NOMO-1 (cell line): ENCODE measurements around the gene PRKRA.
"Not testable (repeated sequence)": the region's sequence is repeated elsewhere in the genome, so short reads cannot be mapped to it uniquely, and the experiment has no call there.

ENCODE experiments used
- DNase-seq, 2 experiments: peaks; one replicate each; lab custom pipeline; 2025; ENCODE audit not compliant: unreplicated experiment in 2 of 2; lab: John Stamatoyannopoulos, UW

PRKRA gene

GRCh38 chr2:178469219-178469849 lies 18.4 kb upstream of the PRKRA start:
- DNase-seq: no peak

GRCh38 chr2:178457390-178457886 lies 6.5 kb upstream of the PRKRA start:
- no peak for DNase-seq

DNA sequence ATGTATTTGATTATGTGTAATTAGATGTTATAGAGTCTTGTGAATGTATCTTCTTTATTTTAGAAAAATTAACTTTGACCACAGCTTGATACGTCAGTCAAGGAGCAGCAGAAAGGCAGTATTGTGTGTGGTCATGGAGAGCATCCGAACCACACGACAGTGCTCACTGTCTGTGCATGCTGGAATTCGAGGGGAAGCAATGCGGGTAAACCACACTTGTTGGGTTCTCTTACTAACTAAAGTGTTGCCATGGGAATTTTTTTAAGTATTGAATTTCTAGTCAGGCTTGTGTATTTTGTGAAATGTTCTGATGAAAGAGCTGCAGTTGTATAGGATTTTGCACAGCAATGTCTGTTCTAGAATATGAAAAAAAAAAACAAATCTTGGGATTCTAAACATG lies 5.0 kb upstream of the PRKRA start:
- no peak for DNase-seq

DNA sequence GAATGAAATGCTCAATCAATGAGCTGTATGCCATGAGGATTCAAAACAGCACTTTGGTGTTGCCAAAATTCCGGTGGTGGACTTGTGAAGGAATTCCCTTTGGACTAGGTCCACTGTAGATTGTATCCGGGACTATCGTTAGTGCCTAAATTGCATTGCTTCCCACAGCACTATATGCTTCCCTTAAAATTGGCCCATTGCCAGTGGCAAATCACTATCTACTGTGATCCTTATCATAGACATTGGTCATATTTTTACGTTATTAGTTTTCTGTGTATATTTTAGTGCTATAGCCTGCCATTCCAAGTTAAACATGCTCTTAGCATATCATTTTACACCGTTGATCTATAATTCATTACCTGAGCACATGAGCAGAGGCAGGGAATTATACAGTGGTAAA lies 1.9 kb upstream of the PRKRA start:
- no peak for DNase-seq

DNA sequence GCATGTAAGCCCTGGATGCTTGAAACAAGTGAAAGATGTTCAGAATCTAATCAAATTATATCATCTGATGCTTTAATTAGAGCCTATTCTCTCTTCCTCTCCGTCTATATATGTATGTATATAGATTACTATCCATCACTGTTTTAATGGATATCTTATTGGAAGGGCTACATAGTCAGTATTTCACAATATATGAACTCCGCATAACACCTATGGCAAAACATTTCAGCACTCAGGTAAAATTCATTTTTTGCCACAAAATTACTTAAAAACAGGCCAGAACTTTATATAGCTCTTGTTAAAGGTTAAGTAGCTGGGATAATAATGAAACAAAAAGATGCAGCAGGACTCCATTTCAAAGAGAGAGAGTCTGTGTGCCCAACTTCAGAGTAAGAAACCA lies 1.4 kb upstream of the PRKRA start:
- no peak for DNase-seq

- DNase-seq: no peak
Observed at GRCh38 chr2:178450524-178450773, 526 bp downstream of the PRKRA start.

- DNase-seq: peak in 1 of 2 experiments; percentile 23
Observed at GRCh38 chr2:178449700-178450523, 1.1 kb downstream of the PRKRA start.

DNA sequence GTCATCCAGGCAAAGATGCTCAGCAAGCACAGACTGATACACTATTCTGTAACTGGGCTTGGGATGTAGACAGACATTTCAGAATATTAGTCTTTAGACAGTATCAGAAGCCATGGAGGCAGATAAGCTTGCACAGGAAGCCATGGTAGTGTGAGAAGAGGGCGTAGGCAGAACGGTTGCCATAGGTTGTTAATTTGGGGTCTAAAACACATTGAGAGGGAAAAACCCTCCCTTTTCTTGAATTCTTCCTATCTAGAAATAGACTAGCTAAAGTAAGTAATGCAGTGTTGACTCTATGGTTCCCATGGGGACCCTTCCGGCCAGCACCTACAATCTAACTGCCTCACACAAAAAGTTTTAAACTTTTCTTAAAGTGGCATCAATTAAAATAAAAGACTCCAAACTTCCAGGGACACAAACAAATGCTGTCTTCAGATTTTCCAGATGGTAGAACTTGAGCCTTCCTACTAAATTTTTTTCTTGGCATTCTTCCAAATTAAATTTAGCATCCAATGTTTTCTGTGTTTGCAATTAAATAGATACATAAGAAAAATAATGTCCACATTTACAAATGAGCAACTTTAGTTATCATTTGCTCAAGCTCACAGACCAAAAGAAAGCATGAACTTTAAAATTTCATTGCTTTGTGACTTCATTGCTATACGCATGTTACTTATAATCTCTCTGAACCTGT lies 1.9 kb downstream of the PRKRA start:
- DNase-seq: no peak

DNA sequence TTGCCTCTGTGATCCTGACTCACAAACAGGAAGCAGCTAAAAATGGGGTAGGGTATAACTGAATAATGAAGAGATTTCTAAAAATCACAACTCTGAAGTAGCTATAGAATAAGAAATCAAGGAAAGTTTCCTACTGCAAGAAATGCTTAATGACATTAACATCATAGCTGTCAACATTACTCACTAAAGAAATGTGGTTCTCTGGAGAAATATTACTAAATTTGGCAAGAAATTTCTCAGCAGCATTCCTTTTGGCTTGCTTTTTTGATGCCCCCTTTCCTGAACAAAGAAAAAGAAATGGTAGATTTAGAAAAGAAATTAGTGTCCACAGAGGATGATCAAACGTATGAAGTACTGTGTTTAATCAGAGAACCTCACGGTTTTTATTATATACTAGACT lies 9.5 kb downstream of the PRKRA start:
- no peak for DNase-seq

DNA sequence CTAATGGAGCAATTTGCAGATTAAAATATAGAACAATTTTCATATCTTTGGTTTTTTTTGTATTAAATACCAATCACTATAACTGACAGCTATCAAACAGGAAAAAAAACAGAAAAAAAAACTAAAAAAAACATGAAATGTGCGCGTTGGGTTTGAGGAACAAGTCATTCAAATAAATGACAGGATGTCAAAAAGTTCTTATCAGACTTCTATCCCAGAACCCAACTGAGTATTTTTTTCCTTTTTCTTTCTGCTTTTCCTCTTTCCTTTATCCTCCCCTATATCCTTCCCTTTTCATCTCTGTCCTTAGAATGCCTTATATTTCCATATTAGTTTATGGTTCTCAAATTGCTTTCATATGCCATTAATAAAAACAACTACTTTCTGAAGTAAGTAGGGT lies 14.3 kb downstream of the PRKRA start:
- no peak for DNase-seq

GRCh38 chr2:178429336-178429735 lies 21.6 kb downstream of the PRKRA start:
- no peak for DNase-seq

GRCh38 chr2:178428396-178428806 lies 22.6 kb downstream of the PRKRA start:
- DNase-seq: no peak

GRCh38 chr2:178427458-178427857 lies 23.5 kb downstream of the PRKRA start:
- no peak for DNase-seq

- no peak for DNase-seq
Observed at GRCh38 chr2:178426388-178426787, 24.6 kb downstream of the PRKRA start.

DNA sequence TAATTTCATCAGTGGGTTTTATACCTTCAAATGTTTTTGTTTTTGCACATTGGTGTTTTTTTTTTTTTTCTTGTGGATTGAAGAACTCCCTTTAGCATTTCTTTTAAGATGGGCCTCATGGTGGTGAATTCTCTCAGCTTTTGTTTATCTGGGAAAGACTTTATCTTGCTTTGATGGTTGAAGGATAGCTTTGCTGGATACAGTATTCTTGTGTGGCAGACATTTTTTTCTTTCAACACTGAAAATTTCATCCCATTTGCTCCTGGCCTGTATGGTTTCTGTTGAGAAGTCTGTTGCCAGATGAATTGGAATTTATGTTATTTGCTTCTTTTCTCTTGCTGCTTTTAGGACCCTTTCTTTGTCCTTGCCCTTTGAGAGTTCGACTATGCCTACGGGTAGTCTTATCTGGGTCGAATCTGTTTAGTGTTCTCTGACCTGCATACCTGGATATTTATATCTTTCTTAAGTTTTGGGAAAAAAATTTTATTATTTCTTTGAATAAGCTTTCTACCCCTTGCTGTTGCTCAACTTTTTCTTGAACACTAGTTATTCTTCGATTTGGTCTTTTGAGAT lies 25.6 kb downstream of the PRKRA start:
- DNase-seq: no peak

DNA sequence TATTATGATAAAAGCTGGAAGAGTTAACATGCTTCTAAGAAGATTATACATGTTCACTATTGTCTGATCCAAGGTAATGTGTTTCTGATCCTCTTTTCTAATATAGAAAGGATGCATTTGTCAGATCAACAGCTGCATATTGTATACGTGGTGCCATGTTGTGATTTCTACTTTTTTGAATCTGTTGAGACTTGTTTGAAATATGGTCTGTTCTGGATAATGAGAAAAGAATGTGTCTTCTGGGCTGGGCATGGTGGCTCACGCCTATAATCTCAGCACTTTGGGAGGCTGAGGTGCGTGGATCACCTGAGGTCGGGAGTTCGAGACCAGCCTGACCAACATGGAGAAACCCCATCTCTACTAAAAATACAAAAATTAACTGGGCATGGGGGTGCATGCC lies 27.2 kb downstream of the PRKRA start:
- not testable (repeated sequence) for DNase-seq

- no peak for DNase-seq
Observed at GRCh38 chr2:178422097-178422496, 28.9 kb downstream of the PRKRA start.

DNA sequence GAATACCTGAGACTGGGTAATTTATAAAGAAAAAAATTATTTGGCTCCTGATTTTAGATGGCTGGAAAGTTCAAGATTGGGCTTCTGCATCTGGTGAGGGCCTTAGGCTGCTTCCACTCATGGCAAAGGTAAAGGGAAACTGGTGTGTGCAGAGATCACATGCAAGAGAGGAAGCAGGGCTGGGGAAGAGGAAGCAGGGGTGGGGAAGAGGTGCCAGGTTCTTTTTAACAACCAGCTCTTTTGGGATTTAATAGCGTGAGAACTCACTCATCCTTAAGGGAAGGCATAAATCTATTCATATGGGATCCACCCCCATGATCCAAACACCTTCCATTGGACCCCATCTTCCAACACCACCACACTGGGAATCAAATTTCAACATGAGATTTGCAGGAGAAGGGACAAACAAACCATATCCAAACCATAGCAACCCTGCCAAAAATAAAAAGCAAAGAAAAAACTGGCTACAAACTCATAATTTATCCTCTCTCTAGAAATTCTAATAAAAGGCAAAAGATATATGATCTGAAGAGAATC lies 30.4 kb downstream of the PRKRA start:
- peak in 1 of 2 experiments; percentile 3 for DNase-seq

DNA sequence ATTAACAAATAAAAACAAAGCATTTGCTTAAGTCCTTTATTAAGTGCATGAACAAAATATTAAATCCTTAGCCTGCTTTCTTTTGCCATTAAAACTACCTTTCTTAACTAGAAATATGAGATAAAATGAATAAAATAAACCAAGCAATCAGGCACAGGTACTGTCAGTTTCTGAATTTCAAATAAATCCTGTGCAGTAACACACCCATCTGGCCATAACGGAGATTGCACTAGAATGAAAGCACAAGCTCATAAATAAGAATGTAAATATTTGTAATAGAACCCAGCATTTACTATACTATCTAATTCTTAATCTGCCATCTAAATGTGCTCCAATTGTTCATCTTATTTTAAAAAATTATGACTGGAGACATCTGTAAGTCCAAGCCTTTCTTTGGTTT lies 31.9 kb downstream of the PRKRA start:
- peak in 1 of 2 experiments; percentile 11 for DNase-seq

DNA sequence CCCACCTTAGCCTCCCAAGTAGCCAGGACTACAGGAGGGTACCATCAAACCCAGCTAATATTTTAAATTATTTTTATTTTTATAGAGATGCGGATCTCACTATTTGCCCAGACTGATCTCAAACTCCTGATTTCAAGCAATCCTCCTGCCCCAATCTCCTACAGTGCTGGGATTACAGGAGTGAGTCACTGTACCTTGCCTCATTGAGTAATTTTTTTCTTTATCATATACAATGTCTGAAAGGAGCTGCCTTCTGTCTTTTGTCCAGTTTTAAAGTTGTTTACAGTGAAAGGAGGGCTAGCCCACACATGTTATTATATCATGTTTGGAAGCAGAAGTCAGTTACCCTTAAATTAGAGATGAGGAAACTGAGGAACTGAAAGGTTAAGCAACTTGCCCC lies 32.5 kb downstream of the PRKRA start:
- DNase-seq: peak in 1 of 2 experiments; percentile 13

DNA sequence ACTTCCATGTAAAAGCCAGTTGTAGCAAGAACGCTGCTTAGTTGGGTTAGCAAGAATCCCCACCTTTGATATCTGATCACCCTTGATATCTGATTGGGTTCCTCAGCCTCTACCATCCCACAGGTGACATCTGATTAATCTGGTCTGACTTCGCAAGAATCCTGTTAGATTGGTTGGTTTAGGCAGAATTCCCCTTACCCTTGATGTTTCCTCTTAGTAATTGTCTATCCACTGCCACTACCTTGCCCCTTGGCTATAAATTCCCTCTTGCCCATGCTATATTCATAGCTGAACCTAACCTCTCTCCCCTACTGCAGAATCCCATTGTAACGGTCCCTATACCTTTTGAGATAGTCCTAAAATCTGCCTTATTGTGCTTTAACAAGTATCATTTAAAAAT lies 33.1 kb downstream of the PRKRA start:
- no peak for DNase-seq
